OCI-LY7 (cell line): ENCODE measurements around the gene CEMIP2.

ENCODE experiments used
- EZH2phosphoT487 ChIP-seq: fragments of 200-600 bp; sonication (generic); IDR thresholded peaks from 2 replicates; pipeline ENCODE4 v1.6.1; 2018; ENCODE audit warnings: low read depth, borderline replicate concordance, mild to moderate bottlenecking, mixed run types, antibody characterized with exemption, low read length, moderate library complexity, mixed read lengths
- TF ChIP-seq, protein P1 (sequence below): fragments of 200-600 bp; sonication (generic); conservative IDR thresholded peaks from 2 replicates; pipeline ENCODE4 v1.5.1; 2014; ENCODE audit warnings: mild to moderate bottlenecking, antibody characterized with exemption, low read length, moderate library complexity, mixed read lengths

DNA sequence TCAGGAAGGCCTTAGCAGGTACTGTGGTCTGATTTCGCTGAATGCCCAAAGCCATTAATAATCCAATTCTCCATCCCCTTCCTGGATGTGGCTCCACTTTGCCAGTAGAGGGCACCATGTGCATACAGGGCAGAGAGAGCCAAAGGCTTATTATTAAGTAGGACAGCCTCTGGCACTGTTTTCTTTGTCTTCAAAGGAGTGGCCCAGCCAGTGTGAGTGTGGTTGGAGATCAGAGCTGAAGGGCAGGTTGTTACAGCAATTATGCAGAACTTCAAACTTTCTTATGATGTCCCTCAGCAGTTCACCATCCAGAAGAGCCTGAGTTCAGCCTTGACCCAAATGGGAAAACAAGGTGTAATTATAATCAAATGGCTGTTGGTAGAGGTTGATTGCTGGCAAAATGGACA is 38.6 kb upstream of the CEMIP2 start:
- TF ChIP-seq EZH2phosphoT487 = no peak
- TF ChIP-seq, protein P1, sequence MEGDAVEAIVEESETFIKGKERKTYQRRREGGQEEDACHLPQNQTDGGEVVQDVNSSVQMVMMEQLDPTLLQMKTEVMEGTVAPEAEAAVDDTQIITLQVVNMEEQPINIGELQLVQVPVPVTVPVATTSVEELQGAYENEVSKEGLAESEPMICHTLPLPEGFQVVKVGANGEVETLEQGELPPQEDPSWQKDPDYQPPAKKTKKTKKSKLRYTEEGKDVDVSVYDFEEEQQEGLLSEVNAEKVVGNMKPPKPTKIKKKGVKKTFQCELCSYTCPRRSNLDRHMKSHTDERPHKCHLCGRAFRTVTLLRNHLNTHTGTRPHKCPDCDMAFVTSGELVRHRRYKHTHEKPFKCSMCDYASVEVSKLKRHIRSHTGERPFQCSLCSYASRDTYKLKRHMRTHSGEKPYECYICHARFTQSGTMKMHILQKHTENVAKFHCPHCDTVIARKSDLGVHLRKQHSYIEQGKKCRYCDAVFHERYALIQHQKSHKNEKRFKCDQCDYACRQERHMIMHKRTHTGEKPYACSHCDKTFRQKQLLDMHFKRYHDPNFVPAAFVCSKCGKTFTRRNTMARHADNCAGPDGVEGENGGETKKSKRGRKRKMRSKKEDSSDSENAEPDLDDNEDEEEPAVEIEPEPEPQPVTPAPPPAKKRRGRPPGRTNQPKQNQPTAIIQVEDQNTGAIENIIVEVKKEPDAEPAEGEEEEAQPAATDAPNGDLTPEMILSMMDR = peak; percentile 99
